ENCODE measurements around the gene MSH3.

DNA sequence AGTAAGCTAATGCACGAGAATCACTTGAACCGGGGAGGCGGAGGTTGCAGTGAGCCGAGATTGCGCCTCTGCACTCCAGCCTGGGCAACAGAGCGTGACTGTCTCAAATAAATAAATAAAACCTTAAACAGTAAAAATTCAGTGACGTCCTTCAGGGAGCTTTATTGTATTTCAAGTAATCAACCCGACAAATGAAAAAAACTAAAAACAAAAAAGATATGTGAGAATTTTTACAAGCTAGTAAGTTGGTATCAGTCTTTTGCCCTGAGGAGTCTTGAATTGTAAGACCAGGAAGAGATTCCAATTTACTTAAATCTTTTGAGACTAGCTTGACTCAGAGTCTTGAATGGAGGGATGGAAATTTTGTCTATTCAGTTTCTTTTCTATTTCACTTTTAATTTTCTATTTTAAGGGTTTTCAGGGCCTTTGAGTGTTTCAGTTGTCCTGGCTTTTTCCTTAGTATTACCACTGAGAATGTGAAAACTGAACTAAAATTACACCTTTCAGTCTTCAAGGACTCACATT is 126.4 kb downstream of the MSH3 start:
- TF ChIP-seq GATA2 (IDR thresholded peaks at IDR 0.05; ENCODE audit: low read depth, low read length), result no peak
- TF ChIP-seq GATA3 (IDR thresholded peaks at IDR 0.05; ENCODE audit: low read depth, low read length), result no peak
